K562 (cell line): Measurements from ENCODE around the gene RCBTB1. TPM values are rescaled to one million over a fixed set of nuclear protein-coding genes. Genes with fewer than 3 reads are reported as not detected.

Experiments
- MAFG ChIP-seq: fragments of 450-650 bp; conservative IDR thresholded peaks from 2 replicates; pipeline ENCODE4 v1.6.1; 2016; ENCODE audit warnings: missing genetic modification characterization, missing compliant biosample characterization
- MAZ ChIP-seq, 2 experiments: fragments of 450-650 bp in 1 of 2; sonication (generic) in 1 of 2; formaldehyde crosslinking; IDR thresholded peaks in 1 of 2; conservative IDR thresholded peaks in 1 of 2; 2 replicates each; pipeline versions ENCODE4 v1.4.0 to v1.5.0; 2020; ENCODE audit warnings: mild to moderate bottlenecking in 1 of 2, missing genetic modification reagents in 1 of 2
- MXI1 ChIP-seq: IDR thresholded peaks from 2 replicates; pipeline ENCODE4 v1.6.1; 2011; ENCODE audit warnings: low read depth, mild to moderate bottlenecking, improper control_type of control experiment, low read length
- MYNN ChIP-seq, 2 experiments: sonication (generic); formaldehyde crosslinking in 1 of 2; IDR thresholded peaks; 2 replicates each; pipeline versions ENCODE4 v1.5.0 to v1.6.1; 2016 to 2020; ENCODE audit warnings: antibody characterized with exemption in 1 of 2, missing genetic modification reagents in 1 of 2
- NFIC ChIP-seq: fragments of 450-650 bp; IDR thresholded peaks from 2 replicates; pipeline ENCODE4 v1.6.1; 2017; ENCODE audit warnings: mild to moderate bottlenecking, inconsistent platforms
- NUFIP1 ChIP-seq: fragments of 450-650 bp; IDR thresholded peaks from 2 replicates; pipeline ENCODE4 v1.6.1; 2018; ENCODE audit not compliant: partially characterized antibody
- PHF21A ChIP-seq: fragments of 450-650 bp; IDR thresholded peaks from 2 replicates; pipeline ENCODE4 v1.6.1; 2017; ENCODE audit warnings: low read depth, borderline replicate concordance
- POLR2A ChIP-seq: fragments of 450-650 bp; conservative IDR thresholded peaks from 2 replicates; pipeline ENCODE4 v1.6.1; 2016
- POLR2G ChIP-seq: fragments of 200-400 bp; formaldehyde crosslinking; IDR thresholded peaks from 2 replicates; pipeline ENCODE4 v1.6.1; 2017; ENCODE audit warnings: low read depth, mild to moderate bottlenecking, antibody characterized with exemption, low read length, moderate library complexity
- TBP ChIP-seq: optimal IDR thresholded peaks from 2 replicates; pipeline ENCODE3; 2011; ENCODE audit warnings: low read depth, low read length, improper control_type of control experiment
- U2AF1 ChIP-seq: fragments of 200-400 bp; formaldehyde crosslinking; optimal IDR thresholded peaks from 2 replicates; pipeline ENCODE3; 2017; ENCODE audit warnings: mild to moderate bottlenecking, low read depth, low read length, moderate library complexity
- ZBED1 ChIP-seq: IDR thresholded peaks from 2 replicates; pipeline ENCODE4 v1.6.1; 2014
- ZNF57 ChIP-seq: fragments of 450-650 bp; formaldehyde crosslinking; IDR thresholded peaks from 2 replicates; pipeline ENCODE4 v1.4.0; 2020; ENCODE audit warnings: mild to moderate bottlenecking, moderate library complexity
- polyA plus RNA-seq, 8 experiments: library from polyadenylated mRNA; depleted of rRNA in 4 of 8; stranded (reverse) in 5 of 8; unstranded in 3 of 8; fragments of >200 nt; fragmentation: Nextera tagmentation in 2 of 8; fragmentation: Illumina TruSeq in 1 of 8; extraction: Ambion mirVana in 2 of 8; extraction: Trizol in 1 of 8; gene quantifications; 2 replicates each; pipeline versions ENCODE4 v1.2.1 to v1.2.3, GENCODE V29; 2011 to 2014; ENCODE audit warnings: inconsistent platforms in 1 of 8, missing spikeins in 1 of 8
- total RNA-seq, 7 experiments: library from RNA; depleted of rRNA in 6 of 7; stranded (reverse); fragments of >200 nt in 6 of 7; fragmentation: Illumina TruSeq in 2 of 7; extraction: Trizol in 2 of 7; gene quantifications; 2 replicates each; pipeline versions ENCODE4 v1.2.1 to v1.2.3, GENCODE V29; 2011 to 2021; ENCODE audit warnings: low replicate concordance in 1 of 7
- TF ChIP-seq, protein P1 (sequence below): fragments of 250-450 bp; sonication (Bioruptor Pico); IDR thresholded peaks from 2 replicates; pipeline ENCODE4 v1.4.0; 2020
- TF ChIP-seq, protein P2 (sequence below), 2 experiments: fragments of 450-650 bp; IDR thresholded peaks; 2 replicates each; pipeline ENCODE4 v1.6.1; 2018; ENCODE audit warnings: mild to moderate bottlenecking in 2 of 2, low read depth in 1 of 2; ENCODE audit not compliant: partially characterized antibody in 2 of 2
- TF ChIP-seq, protein P3 (sequence below): fragments of 250-450 bp; sonication (Bioruptor Pico); IDR thresholded peaks from 2 replicates; pipeline ENCODE4 v1.5.0; 2020; ENCODE audit warnings: mild to moderate bottlenecking, borderline replicate concordance

RCBTB1 gene
- total and polyA plus RNA-seq, 9 of the 15 experiments (the other 6 are each of a cell fraction or from before 2014, with no cell fraction given): 4.0 to 11.3 (median 8.4) TPM

DNA sequence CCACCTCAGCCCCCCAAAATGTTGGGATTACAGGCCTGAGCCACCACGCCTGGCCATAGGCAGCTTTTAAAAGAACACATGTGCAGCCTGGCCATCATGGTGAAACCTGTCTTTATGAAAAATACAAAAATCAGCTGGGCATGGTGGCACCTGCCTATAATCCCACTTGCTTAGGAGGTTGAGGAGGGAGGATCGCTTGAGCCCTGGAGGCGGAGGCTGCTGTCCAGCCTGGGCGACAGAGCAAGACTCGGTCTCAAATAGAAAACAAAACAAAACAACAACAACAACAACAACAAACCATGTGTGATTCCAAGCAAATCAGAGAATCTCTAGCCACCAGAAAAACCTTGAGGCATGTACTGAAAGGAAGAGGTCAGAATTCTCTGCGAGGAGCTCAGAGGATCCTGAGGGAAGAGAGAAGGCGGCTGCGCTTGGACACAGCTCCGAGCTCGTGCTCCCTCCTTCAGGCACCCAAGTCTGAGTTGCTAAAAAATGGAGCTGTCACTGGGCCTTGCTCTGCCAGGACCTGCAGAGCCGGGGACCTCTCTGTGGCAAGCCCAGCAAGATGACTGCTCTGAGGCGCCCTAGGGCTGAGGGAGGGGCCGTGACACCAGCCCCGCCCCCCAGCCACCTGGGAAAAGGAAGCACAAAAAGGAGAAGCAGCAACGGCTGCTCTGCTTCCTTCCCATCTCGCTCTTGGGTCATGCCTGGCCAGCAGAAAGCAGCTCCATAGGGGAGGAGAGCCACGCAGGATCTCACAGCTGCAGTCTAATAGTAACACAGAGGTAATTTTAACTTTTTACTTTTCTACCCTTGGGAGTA lies 42.7 kb upstream of the RCBTB1 start, which contains the start of gene ARL11 (continued):
- TF ChIP-seq, protein P1, sequence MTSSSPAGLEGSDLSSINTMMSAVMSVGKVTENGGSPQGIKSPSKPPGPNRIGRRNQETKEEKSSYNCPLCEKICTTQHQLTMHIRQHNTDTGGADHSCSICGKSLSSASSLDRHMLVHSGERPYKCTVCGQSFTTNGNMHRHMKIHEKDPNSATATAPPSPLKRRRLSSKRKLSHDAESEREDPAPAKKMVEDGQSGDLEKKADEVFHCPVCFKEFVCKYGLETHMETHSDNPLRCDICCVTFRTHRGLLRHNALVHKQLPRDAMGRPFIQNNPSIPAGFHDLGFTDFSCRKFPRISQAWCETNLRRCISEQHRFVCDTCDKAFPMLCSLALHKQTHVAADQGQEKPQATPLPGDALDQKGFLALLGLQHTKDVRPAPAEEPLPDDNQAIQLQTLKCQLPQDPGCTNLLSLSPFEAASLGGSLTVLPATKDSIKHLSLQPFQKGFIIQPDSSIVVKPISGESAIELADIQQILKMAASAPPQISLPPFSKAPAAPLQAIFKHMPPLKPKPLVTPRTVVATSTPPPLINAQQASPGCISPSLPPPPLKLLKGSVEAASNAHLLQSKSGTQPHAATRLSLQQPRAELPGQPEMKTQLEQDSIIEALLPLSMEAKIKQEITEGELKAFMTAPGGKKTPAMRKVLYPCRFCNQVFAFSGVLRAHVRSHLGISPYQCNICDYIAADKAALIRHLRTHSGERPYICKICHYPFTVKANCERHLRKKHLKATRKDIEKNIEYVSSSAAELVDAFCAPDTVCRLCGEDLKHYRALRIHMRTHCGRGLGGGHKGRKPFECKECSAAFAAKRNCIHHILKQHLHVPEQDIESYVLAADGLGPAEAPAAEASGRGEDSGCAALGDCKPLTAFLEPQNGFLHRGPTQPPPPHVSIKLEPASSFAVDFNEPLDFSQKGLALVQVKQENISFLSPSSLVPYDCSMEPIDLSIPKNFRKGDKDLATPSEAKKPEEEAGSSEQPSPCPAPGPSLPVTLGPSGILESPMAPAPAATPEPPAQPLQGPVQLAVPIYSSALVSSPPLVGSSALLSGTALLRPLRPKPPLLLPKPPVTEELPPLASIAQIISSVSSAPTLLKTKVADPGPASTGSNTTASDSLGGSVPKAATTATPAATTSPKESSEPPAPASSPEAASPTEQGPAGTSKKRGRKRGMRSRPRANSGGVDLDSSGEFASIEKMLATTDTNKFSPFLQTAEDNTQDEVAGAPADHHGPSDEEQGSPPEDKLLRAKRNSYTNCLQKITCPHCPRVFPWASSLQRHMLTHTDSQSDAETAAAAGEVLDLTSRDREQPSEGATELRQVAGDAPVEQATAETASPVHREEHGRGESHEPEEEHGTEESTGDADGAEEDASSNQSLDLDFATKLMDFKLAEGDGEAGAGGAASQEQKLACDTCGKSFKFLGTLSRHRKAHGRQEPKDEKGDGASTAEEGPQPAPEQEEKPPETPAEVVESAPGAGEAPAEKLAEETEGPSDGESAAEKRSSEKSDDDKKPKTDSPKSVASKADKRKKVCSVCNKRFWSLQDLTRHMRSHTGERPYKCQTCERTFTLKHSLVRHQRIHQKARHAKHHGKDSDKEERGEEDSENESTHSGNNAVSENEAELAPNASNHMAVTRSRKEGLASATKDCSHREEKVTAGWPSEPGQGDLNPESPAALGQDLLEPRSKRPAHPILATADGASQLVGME (CRISPR knock-in tag): no peak
- TF ChIP-seq TBP (peak; percentile 12), ZNF57 (CRISPR knock-in tag) (no peak), U2AF1 (no peak), MXI1 (no peak), MAZ (CRISPR knock-in tag; conservative IDR thresholded peaks at IDR 0.05 in 1 of 2, IDR thresholded peaks at IDR 0.05 in 1 of 2) (peak in 1 of 2 experiments; percentile 52; a peak in 2 of 4 replicates), MAFG (tag) (no peak), ZBED1 (no peak), POLR2G (peak; percentile 65), NFIC (peak; percentile 48), NUFIP1 (no peak), PHF21A (no peak), POLR2A (0 out of 2 replicates have a peak, but pooled peaks have one; percentile 31), MYNN (IDR thresholded peaks at IDR 0.05) (no peak), MYNN (CRISPR knock-in tag; IDR thresholded peaks at IDR 0.05) (no peak)
- TF ChIP-seq, protein P2, sequence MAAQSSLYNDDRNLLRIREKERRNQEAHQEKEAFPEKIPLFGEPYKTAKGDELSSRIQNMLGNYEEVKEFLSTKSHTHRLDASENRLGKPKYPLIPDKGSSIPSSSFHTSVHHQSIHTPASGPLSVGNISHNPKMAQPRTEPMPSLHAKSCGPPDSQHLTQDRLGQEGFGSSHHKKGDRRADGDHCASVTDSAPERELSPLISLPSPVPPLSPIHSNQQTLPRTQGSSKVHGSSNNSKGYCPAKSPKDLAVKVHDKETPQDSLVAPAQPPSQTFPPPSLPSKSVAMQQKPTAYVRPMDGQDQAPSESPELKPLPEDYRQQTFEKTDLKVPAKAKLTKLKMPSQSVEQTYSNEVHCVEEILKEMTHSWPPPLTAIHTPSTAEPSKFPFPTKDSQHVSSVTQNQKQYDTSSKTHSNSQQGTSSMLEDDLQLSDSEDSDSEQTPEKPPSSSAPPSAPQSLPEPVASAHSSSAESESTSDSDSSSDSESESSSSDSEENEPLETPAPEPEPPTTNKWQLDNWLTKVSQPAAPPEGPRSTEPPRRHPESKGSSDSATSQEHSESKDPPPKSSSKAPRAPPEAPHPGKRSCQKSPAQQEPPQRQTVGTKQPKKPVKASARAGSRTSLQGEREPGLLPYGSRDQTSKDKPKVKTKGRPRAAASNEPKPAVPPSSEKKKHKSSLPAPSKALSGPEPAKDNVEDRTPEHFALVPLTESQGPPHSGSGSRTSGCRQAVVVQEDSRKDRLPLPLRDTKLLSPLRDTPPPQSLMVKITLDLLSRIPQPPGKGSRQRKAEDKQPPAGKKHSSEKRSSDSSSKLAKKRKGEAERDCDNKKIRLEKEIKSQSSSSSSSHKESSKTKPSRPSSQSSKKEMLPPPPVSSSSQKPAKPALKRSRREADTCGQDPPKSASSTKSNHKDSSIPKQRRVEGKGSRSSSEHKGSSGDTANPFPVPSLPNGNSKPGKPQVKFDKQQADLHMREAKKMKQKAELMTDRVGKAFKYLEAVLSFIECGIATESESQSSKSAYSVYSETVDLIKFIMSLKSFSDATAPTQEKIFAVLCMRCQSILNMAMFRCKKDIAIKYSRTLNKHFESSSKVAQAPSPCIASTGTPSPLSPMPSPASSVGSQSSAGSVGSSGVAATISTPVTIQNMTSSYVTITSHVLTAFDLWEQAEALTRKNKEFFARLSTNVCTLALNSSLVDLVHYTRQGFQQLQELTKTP (IDR thresholded peaks at IDR 0.05; ENCODE audit: low read depth in 1 of 2, partially characterized antibody in 2 of 2): peak in 1 of 2 experiments; percentile 86
- TF ChIP-seq, protein P3, sequence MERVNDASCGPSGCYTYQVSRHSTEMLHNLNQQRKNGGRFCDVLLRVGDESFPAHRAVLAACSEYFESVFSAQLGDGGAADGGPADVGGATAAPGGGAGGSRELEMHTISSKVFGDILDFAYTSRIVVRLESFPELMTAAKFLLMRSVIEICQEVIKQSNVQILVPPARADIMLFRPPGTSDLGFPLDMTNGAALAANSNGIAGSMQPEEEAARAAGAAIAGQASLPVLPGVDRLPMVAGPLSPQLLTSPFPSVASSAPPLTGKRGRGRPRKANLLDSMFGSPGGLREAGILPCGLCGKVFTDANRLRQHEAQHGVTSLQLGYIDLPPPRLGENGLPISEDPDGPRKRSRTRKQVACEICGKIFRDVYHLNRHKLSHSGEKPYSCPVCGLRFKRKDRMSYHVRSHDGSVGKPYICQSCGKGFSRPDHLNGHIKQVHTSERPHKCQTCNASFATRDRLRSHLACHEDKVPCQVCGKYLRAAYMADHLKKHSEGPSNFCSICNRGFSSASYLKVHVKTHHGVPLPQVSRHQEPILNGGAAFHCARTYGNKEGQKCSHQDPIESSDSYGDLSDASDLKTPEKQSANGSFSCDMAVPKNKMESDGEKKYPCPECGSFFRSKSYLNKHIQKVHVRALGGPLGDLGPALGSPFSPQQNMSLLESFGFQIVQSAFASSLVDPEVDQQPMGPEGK: no peak
